Glutamatergic neuron (in vitro differentiated cells): ENCODE measurements around the gene COL4A6. TPM values are rescaled to one million over a fixed set of nuclear protein-coding genes. Genes with fewer than 3 reads are reported as not detected.

Experiments used
- DNase-seq: peaks from one replicate; pipeline ENCODE4 v3.0.0; 2022
- H3K27ac Mint-ChIP-seq: one replicate; pipeline ENCODE4 v1.8.0; 2020; ENCODE audit warnings: mild to moderate bottlenecking, mixed read lengths, inconsistent platforms; ENCODE audit not compliant: unreplicated experiment
- H3K27me3 Mint-ChIP-seq: one replicate; pipeline ENCODE4 v1.8.0; 2020; ENCODE audit warnings: mild to moderate bottlenecking, moderate library complexity, mixed read lengths, inconsistent platforms; ENCODE audit not compliant: unreplicated experiment
- H3K36me3 Mint-ChIP-seq: one replicate; pipeline ENCODE4 v1.8.0; 2020; ENCODE audit warnings: mild to moderate bottlenecking, mixed read lengths, inconsistent platforms; ENCODE audit not compliant: unreplicated experiment
- H3K4me1 Mint-ChIP-seq: one replicate; pipeline ENCODE4 v1.8.0; 2020; ENCODE audit warnings: mild to moderate bottlenecking, low read depth, mixed read lengths, inconsistent platforms; ENCODE audit not compliant: unreplicated experiment
- H3K4me3 Mint-ChIP-seq: one replicate; pipeline ENCODE4 v1.8.0; 2020; ENCODE audit warnings: mild to moderate bottlenecking, mixed read lengths, inconsistent platforms; ENCODE audit not compliant: unreplicated experiment
- H3K9me3 Mint-ChIP-seq: one replicate; pipeline ENCODE4 v1.8.0; 2020; ENCODE audit warnings: mild to moderate bottlenecking, moderate library complexity, mixed read lengths, inconsistent platforms; ENCODE audit not compliant: unreplicated experiment
- total RNA-seq: library from RNA; stranded (reverse); fragmentation: NEBNext Ultra II Directional; extraction: Animal tissue kit (Norgen Biotek cat#: 25700); gene quantifications from one replicate; pipeline ENCODE4 v1.2.1, GENCODE V29; 2021; ENCODE audit not compliant: unreplicated experiment
- TF ChIP-seq, protein P1 (sequence below): fragments of 200-600 bp; sonication (generic); IDR thresholded peaks from one replicate; pipeline ENCODE4 v1.5.0; 2021; ENCODE audit not compliant: partially characterized antibody, unreplicated experiment

COL4A6 gene
- total RNA-seq, 1 donor from 2014 or later, result 0.05 TPM

GRCh38 chrX:108165383-108166111 lies 272.7 kb downstream of the COL4A6 start:
- Mint-ChIP-seq H3K27ac (no peak overlapping the region), H3K9me3 (peaks cover 1% of the 10 kb centered on the region), H3K27me3 (peaks cover 2% of the 10 kb centered on the region), H3K4me1 (no peaks in the 10 kb centered on the region), H3K36me3 (no peaks in the 10 kb centered on the region), H3K4me3 (no peak overlapping the region)
- peak; percentile 25 for DNase-seq
- TF ChIP-seq, protein P1, sequence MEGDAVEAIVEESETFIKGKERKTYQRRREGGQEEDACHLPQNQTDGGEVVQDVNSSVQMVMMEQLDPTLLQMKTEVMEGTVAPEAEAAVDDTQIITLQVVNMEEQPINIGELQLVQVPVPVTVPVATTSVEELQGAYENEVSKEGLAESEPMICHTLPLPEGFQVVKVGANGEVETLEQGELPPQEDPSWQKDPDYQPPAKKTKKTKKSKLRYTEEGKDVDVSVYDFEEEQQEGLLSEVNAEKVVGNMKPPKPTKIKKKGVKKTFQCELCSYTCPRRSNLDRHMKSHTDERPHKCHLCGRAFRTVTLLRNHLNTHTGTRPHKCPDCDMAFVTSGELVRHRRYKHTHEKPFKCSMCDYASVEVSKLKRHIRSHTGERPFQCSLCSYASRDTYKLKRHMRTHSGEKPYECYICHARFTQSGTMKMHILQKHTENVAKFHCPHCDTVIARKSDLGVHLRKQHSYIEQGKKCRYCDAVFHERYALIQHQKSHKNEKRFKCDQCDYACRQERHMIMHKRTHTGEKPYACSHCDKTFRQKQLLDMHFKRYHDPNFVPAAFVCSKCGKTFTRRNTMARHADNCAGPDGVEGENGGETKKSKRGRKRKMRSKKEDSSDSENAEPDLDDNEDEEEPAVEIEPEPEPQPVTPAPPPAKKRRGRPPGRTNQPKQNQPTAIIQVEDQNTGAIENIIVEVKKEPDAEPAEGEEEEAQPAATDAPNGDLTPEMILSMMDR, result peak; percentile 36

- TF ChIP-seq, protein P1, result no peak
- no peaks in the 10 kb centered on the region for H3K4me1 Mint-ChIP-seq
- peaks cover 1% of the 10 kb centered on the region for H3K9me3 Mint-ChIP-seq
- H3K27ac Mint-ChIP-seq, result no peak overlapping the region
- no peak for DNase-seq
- no peak overlapping the region for H3K4me3 Mint-ChIP-seq
- H3K27me3 Mint-ChIP-seq, result peaks cover 2% of the 10 kb centered on the region
- no peaks in the 10 kb centered on the region for H3K36me3 Mint-ChIP-seq
These were observed 274.7 kb downstream of the COL4A6 start for GRCh38 chrX:108163333-108164082.

GRCh38 chrX:108162265-108162664 lies 276.0 kb downstream of the COL4A6 start:
- no peak for DNase-seq
- no peaks in the 10 kb centered on the region for H3K4me1 Mint-ChIP-seq
- TF ChIP-seq, protein P1, result no peak
- H3K4me3 Mint-ChIP-seq, result no peak overlapping the region
- H3K9me3 Mint-ChIP-seq, result peaks cover 1% of the 10 kb centered on the region
- no peak overlapping the region for H3K27ac Mint-ChIP-seq
- H3K27me3 Mint-ChIP-seq, result peaks cover 2% of the 10 kb centered on the region
- no peaks in the 10 kb centered on the region for H3K36me3 Mint-ChIP-seq

DNA sequence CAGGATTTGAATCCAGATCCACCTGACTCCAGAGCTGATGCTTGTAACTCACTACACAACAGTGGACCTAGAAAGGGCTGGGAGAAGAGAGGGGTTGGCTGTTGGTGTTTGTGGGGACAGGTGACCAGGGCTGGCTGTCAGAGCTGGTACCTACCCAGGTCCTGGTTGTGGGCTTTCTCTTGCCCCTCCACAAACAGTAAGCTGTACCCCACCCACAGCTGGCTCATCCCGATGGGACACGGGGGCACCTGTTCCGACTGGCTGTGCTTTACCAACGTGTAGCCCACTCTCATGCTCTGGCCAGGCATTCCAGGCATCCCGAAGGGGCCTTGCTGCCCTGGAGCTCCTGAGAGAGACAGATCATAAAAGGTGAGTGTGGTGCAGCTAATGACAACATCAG lies 277.9 kb downstream of the COL4A6 start:
- Mint-ChIP-seq H3K27me3 (peaks cover 2% of the 10 kb centered on the region), H3K36me3 (no peaks in the 10 kb centered on the region), H3K4me1 (no peaks in the 10 kb centered on the region), H3K9me3 (peaks cover 1% of the 10 kb centered on the region), H3K27ac (no peak overlapping the region), H3K4me3 (no peak overlapping the region)
- no peak for DNase-seq
- TF ChIP-seq, protein P1, result no peak

GRCh38 chrX:108159028-108159670 lies 279.1 kb downstream of the COL4A6 start:
- H3K4me1 Mint-ChIP-seq, result no peaks in the 10 kb centered on the region
- H3K27ac Mint-ChIP-seq, result no peak overlapping the region
- H3K4me3 Mint-ChIP-seq, result no peak overlapping the region
- peaks cover 1% of the 10 kb centered on the region for H3K9me3 Mint-ChIP-seq
- TF ChIP-seq, protein P1, result no peak
- peaks cover 2% of the 10 kb centered on the region for H3K27me3 Mint-ChIP-seq
- no peak for DNase-seq
- no peaks in the 10 kb centered on the region for H3K36me3 Mint-ChIP-seq
